NB4 (cell line): Measurements from ENCODE around the gene JOSD2.
A peak's percentile ranks its signal among the peaks of the same experiment; 100 is the strongest.

Experiments used
- DNase-seq: peaks from one replicate; pipeline ENCODE4 v3.0.0; 2010; ENCODE audit warnings: low read depth
- H3K4me3 ChIP-seq: one replicate; pipeline ENCODE4 v1.5.1; 2011; ENCODE audit warnings: mild to moderate bottlenecking, low read depth, low read length, moderate library complexity
- CTCF ChIP-seq: IDR thresholded peaks from one replicate; pipeline ENCODE4 v1.5.1; 2012; ENCODE audit warnings: low read depth, low read length
- MAX ChIP-seq: IDR thresholded peaks from 2 replicates; pipeline ENCODE4 v1.6.1; 2011; ENCODE audit warnings: low read depth, low read length
- MYC ChIP-seq: IDR thresholded peaks from 2 replicates; pipeline ENCODE4 v1.6.1; 2011; ENCODE audit warnings: low read depth, low read length
- POLR2A ChIP-seq: IDR thresholded peaks from 2 replicates; pipeline ENCODE4 v1.6.1; 2011; ENCODE audit warnings: mild to moderate bottlenecking; ENCODE audit not compliant: insufficient read length; ENCODE audit errors: extremely low read depth

The JOSD2 gene

GRCh38 chr19:50537769-50538230 is 26.8 kb upstream of the JOSD2 start:
- TF ChIP-seq CTCF (peak; percentile 84), POLR2A (no peak)
- DNase-seq: peak; percentile 82
- no peak overlapping the region for H3K4me3 ChIP-seq

- no peak for DNase-seq
- TF ChIP-seq MAX: no peak
- H3K4me3 ChIP-seq: no peak overlapping the region
These were observed 26.3 kb upstream of the JOSD2 start for GRCh38 chr19:50537306-50537685.

- TF ChIP-seq CTCF (no peak), POLR2A (no peak), MYC (no peak), MAX (no peak)
These were observed 25.8 kb upstream of the JOSD2 start for GRCh38 chr19:50536662-50537305.

GRCh38 chr19:50535672-50536187 is 24.7 kb upstream of the JOSD2 start:
- DNase-seq: no peak
- no peak overlapping the region for H3K4me3 ChIP-seq
- TF ChIP-seq POLR2A (no peak), MAX (no peak), CTCF (no peak), MYC (no peak)

More at GRCh38 chr19:50536662-50537305, 25.8 kb upstream of the JOSD2 start:
- no peak overlapping the region for H3K4me3 ChIP-seq
- no peak for DNase-seq

- no peak for TF ChIP-seq CTCF
- no peak for TF ChIP-seq MYC
- TF ChIP-seq MAX: no peak
- TF ChIP-seq POLR2A: no peak
- no peak overlapping the region for H3K4me3 ChIP-seq
- DNase-seq: no peak
These were observed 23.5 kb upstream of the JOSD2 start for GRCh38 chr19:50534478-50534877.

DNA sequence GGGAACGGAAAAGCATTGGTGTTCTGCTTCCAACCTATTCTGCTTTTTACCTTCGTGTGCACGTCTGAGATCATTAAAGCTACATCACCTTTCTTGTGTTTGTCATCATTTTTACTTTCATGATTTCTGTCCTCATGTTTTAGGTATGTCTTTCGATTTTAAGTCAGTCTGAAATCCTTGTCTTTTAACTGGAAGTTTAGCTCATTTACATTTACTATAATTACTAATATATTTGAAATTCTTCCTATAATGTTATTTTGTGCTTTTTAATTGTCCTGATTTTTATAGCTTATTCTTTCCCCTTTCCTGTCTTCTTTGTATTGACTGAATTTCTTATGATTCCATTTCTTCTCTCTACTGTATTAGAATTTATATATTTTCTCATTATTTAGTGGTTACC is 22.0 kb upstream of the JOSD2 start:
- no peak overlapping the region for H3K4me3 ChIP-seq
- no peak for TF ChIP-seq CTCF
- TF ChIP-seq MAX: no peak
- no peak for TF ChIP-seq POLR2A
- TF ChIP-seq MYC: no peak
- DNase-seq: no peak
